Measurements from ENCODE around the gene HEXIM2. TPM values are rescaled to one million over a fixed set of nuclear protein-coding genes. Genes with fewer than 3 reads are reported as not detected.

The HEXIM2 gene
- total RNA-seq, 6 experiments from 2014 or later, result 4.8 to 9.5 (median 6.2) TPM

DNA sequence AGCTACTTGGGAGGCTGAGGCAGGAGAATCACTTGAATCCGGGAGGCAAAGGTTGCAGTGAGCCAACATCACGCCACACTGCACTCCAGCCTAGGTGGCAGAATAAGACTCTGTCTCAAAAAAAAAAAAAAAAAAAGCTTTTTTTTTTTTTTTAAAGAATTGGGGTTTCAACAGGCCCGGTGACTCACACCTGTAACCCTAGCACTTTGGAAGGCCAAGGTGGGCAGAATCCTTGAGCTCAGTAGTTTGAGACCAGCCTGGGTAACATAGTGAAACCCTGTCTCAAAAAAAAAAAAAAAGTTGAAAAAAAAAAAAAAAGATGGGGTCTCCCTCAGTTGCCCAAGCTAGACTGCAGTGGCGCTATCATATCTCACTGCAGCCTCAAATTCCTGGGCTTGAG is 6.6 kb upstream of the HEXIM2 start:
- no peak overlapping the region for H3K27ac Mint-ChIP-seq
- H3K4me1 Mint-ChIP-seq (ENCODE audit: low read depth), result peaks cover 37% of the 10 kb centered on the region
- DNase-seq, result no peak
- H3K36me3 Mint-ChIP-seq (ENCODE audit: low read depth), result peaks cover 35% of the 10 kb centered on the region
- H3K27me3 Mint-ChIP-seq (ENCODE audit: insufficient read depth), result 0 out of 2 replicates have a peak, but pooled peaks cover 2% of the 10 kb centered on the region
- H3K9me3 Mint-ChIP-seq, result no peaks in the 10 kb centered on the region
- H3K4me3 Mint-ChIP-seq, result no peak overlapping the region
- TF ChIP-seq, protein P1, sequence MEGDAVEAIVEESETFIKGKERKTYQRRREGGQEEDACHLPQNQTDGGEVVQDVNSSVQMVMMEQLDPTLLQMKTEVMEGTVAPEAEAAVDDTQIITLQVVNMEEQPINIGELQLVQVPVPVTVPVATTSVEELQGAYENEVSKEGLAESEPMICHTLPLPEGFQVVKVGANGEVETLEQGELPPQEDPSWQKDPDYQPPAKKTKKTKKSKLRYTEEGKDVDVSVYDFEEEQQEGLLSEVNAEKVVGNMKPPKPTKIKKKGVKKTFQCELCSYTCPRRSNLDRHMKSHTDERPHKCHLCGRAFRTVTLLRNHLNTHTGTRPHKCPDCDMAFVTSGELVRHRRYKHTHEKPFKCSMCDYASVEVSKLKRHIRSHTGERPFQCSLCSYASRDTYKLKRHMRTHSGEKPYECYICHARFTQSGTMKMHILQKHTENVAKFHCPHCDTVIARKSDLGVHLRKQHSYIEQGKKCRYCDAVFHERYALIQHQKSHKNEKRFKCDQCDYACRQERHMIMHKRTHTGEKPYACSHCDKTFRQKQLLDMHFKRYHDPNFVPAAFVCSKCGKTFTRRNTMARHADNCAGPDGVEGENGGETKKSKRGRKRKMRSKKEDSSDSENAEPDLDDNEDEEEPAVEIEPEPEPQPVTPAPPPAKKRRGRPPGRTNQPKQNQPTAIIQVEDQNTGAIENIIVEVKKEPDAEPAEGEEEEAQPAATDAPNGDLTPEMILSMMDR (IDR thresholded peaks at IDR 0.05), result no peak

DNA sequence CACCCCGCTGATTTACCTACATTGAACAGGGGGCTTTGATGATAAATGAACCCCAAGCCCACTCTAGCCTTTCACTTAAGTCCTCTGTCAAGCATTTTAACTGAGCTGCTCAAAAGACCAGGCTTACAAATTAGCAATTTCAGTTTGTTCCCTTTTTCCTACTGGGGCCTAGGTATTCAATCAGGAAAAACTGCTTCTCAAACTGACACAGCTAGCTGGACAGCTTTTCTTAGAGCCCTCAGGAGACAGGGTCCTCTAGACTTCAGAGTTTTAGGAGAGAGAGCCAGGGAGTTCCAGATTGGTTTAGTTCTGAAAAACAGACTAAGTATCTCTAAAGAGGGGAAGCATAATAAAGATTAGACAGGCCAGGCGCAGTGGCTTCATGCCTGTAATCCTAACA is 6.2 kb upstream of the HEXIM2 start:
- H3K4me3 Mint-ChIP-seq, result no peak overlapping the region
- DNase-seq, result no peak
- H3K27ac Mint-ChIP-seq, result no peak overlapping the region
- H3K9me3 Mint-ChIP-seq, result no peaks in the 10 kb centered on the region
- peaks cover 35% of the 10 kb centered on the region for H3K36me3 Mint-ChIP-seq (ENCODE audit: low read depth)
- TF ChIP-seq, protein P1 (IDR thresholded peaks at IDR 0.05), result no peak
- 0 out of 2 replicates have a peak, but pooled peaks cover 2% of the 10 kb centered on the region for H3K27me3 Mint-ChIP-seq (ENCODE audit: insufficient read depth)
- peaks cover 40% of the 10 kb centered on the region for H3K4me1 Mint-ChIP-seq (ENCODE audit: low read depth)

DNA sequence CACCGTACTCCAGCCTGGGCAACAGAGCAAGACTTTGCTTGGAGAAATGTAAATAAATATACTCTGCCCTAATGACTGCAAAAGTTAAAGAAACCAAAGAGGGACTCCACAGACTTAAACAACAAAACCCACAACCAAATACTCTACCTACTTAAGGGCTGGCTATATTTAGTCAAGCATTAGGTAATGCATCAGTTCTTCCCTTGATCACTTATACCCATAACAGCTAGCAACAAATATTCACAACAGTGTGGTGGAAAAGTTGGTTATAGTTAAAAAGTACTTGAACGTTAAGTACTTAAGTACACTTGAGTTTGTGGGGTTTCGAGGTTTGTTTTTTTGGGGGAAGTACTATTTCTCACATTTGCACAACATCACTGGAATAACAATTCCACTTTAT is 5.4 kb upstream of the HEXIM2 start:
- H3K27me3 Mint-ChIP-seq (ENCODE audit: insufficient read depth), result 0 out of 2 replicates have a peak, but pooled peaks cover 2% of the 10 kb centered on the region
- DNase-seq, result no peak
- peaks cover 30% of the 10 kb centered on the region for H3K36me3 Mint-ChIP-seq (ENCODE audit: low read depth)
- H3K4me1 Mint-ChIP-seq (ENCODE audit: low read depth), result peaks cover 35% of the 10 kb centered on the region
- H3K4me3 Mint-ChIP-seq, result no peak overlapping the region
- H3K9me3 Mint-ChIP-seq, result no peaks in the 10 kb centered on the region
- TF ChIP-seq, protein P1 (IDR thresholded peaks at IDR 0.05), result no peak
- H3K27ac Mint-ChIP-seq, result no peak overlapping the region

DNA sequence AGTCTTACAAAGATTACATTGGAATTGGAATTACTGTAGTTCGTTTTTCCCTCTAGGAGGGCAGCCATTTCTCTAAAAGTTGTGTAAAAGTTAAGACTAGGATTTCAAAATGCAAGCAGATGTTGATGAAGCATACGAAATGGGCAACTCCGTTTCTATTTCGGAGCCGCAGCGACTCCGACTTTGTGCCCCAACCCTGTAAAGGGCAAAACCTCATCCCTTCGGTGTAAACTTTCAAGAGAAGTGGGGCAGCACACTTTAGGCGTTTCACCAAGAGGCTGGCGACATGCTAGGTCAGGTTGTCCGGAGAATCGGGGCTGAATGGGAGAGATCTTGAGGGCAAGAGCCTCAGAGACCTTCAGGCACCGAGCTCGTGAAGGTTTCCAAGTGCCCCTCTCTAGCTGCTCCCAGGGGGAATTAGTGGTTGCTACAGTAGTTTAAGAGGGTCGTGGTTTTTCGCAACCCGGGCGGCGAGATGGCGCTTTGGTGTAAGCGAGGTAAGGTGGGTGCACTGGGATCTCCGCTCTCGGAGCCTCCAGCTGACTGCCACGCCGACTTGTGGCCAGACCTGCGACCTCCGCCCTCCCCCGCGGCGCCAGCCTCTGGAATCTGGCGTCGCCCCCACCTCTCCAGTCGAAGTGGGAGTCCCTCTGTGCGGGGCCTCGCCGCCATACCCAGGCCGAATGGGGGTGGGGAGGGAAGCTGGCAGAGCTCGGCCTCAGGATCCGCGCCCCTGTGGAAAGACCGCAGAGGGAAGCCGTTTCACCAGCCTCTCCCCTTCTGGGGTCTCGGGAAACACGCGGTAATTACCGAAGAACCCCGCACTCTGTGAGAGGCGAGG is 1.0 kb upstream of the HEXIM2 start:
- TF ChIP-seq, protein P1 (IDR thresholded peaks at IDR 0.05), result peak; percentile 62; the same call in 1 of the 2 replicates
- H3K27me3 Mint-ChIP-seq (ENCODE audit: insufficient read depth), result no peaks in the 10 kb centered on the region
- H3K27ac Mint-ChIP-seq, result peak overlapping the region; percentile 99
- H3K36me3 Mint-ChIP-seq (ENCODE audit: low read depth), result peaks cover 26% of the 10 kb centered on the region
- H3K4me1 Mint-ChIP-seq (ENCODE audit: low read depth), result peaks cover 47% of the 10 kb centered on the region
- peak; percentile 36 for DNase-seq
- H3K9me3 Mint-ChIP-seq, result no peaks in the 10 kb centered on the region
- peak overlapping the region; percentile 99 for H3K4me3 Mint-ChIP-seq

DNA sequence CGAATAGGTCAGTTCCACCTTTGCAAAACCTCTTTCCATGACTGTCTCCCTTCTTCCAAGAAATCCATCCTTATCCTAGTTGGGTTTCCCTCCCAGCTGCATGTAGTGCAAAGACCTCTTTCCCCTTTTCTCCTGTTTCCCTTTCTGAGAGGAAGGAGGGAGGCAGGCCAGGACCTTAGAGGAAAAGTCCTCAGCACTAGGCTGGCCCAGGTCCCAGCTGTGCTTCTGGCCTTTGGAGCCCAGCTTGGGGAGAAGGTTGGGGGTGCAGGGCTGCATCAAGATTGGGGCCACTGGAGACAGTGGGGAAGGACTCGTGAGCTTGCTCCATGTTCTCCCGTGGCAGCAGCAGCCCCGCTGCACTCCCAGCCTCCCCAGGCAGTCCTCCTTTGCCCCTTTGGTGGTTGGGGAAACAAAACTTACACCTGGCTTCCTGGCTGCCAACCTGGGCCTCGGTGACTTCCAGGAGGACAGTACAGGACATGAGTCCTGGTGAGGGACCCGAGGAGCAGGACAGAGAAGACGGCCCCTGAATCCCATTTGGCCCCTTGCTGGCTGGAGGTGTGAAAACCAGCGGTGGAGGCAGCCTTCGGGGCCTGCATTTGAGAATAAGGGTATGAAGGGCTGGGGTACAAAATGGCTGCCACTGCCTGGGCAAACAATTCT is 481 bp downstream of the HEXIM2 start:
- no peak for DNase-seq
- H3K36me3 Mint-ChIP-seq (ENCODE audit: low read depth), result peaks cover 23% of the 10 kb centered on the region
- peak overlapping the region; percentile 99 for H3K27ac Mint-ChIP-seq
- H3K4me3 Mint-ChIP-seq, result peak overlapping the region; percentile 99
- TF ChIP-seq, protein P1 (IDR thresholded peaks at IDR 0.05), result no peak
- H3K27me3 Mint-ChIP-seq (ENCODE audit: insufficient read depth), result no peaks in the 10 kb centered on the region
- H3K9me3 Mint-ChIP-seq, result no peaks in the 10 kb centered on the region
- H3K4me1 Mint-ChIP-seq (ENCODE audit: low read depth), result peaks cover 47% of the 10 kb centered on the region

Data from HFFc6 (cell line).